HG03095 (cell line): Measurements from ENCODE around the gene PLK2.
A peak's percentile ranks its signal among the peaks of the same experiment; 100 is the strongest.

ENCODE experiments used
- ATAC-seq: cut with Tn5 transposase; IDR thresholded peaks from one replicate; pipeline ENCODE4 v1.9.1; 2021; ENCODE audit warnings: moderate library complexity; ENCODE audit not compliant: unreplicated experiment

Gene PLK2

DNA sequence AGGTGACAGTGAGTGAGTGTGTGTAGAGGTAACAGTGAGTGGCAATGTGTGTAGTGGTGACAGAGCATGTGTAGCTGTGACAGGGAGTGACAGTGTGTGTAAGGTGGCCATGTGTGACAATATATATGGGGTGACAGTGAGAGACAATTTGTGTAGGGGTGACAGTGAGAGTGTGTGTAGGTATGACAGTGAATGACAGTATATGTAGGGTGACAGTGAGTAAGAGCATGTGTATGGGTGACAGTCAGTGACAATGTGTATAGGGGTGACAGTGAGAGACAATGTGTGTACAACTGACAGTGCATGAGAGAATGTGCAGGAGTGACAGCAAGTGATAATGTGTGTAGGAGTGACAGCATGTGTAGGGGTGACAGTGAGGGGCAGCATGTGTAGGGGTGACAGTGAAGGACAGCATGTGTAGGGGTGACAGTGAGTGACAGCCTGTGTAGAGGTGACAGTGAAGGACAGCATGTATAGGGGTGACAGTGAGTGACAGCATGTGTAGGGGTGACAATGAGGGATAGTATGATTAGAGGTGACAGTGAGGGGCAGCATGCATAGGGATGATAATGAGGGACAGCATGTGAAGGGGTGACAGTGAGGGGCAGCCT lies 21.3 kb upstream of the PLK2 start:
- no peak for ATAC-seq

DNA sequence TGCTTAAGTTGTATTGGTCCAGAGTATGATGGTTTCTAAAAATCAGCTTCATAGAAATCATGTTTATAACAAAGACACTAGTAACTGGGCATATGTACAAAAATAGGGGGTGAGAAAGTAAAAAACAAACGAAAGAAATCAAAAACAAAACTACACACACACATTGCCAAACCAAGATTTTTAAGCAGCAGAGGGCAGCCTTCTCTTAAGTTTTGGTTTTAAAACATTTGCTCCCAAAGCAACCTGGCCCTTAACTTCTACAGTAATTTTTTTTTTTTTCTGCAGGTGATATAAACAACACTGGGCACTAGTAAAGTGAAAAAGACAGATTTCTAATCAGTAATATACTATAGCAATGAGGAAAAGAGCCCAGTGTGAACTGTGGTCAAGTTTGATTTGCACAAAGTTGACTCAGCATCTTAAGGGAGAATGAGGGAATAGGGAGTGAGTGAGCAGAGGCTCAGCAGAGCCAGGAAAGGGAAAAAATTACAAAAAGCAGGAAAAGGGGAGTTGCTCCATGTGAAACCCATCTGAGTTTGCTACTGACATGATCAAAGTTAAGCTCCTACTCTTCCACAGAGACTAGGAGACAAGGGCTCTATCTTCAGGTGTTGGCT lies 18.0 kb upstream of the PLK2 start:
- ATAC-seq, result no peak

DNA sequence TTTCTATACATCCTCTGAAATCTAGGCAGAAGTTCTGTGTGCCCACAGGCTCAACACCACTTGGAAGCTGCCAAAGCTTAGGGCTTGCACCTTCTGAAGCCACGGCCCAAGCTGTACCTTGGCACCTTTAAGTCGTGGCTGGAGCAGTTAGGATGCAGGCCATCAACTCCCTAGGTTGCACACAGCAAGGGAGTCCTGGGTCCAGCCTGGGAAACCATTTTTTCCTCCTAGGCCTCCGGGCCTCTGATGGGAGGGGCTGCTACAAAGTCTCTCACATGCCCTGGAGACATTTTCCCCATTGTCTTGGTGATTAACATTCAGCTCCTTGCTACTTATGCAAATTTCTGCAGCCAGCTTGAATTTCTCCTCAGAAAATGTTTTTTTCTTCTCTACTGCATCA lies 15.5 kb upstream of the PLK2 start:
- no peak for ATAC-seq

DNA sequence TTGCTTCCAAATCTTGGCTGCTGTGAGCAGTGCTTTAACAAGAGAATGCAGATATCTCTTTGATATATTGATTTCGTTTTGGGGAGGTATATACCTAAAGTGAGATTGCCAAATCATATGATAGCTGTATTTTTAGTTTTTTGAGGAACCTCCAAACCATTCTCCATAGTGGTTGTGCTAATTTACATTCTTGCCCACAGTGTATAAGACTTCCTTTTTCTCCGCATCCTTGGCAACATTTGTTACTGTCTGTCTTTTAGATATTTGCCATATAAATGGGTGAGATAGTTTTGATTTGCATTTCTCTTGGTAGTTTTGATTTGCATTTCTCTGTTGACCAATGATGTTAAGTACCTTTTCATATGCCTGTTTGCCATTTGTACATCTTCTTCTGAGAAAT lies 10.0 kb upstream of the PLK2 start:
- ATAC-seq, result no peak

DNA sequence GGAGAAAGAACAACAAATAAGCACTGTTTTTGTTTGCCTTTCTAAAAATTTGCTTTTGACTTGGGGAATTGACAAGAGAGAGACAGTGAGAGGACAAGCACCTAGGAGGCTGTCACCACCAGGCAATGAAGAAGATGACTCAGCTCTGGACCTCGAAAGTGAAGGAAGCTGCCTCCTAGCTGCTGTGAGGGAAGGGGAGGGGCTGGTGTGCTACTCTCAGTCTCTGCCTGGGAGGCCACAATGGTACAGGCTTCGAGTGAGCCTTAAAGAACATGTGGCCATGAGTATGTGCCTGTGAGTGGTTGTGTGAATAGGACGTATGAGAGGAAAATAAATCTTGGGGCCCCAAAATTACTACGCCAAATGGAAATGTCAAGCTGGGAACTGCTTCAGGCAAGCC lies 7.1 kb upstream of the PLK2 start:
- peak; percentile 100 for ATAC-seq

DNA sequence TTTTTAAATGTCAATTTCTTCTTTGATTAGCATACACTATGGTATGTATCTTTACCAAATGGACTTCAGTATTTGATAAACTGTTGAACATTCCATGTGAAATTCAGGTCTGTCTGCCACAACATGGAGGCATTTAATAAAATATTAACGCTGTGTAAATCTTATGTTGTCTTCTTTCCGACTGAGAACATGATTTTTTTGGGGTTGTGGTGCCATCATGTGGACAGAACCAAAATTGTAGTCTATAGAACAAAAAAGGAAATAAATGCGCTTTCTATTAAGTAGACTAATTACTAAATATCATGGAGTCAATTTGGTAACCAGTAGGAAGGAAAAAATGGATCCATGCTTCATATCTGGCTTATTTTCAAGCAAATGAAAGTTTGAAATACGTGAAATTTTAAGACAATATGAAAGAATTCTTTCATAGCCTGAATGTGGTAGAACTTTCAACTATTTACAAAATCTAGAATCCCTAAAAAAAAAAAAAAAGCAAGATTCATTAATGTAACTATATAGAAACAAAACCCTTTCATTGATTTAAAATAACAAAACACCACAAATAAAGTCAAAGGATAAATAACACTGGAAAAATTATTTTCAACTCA lies 2.8 kb upstream of the PLK2 start:
- ATAC-seq, result no peak

DNA sequence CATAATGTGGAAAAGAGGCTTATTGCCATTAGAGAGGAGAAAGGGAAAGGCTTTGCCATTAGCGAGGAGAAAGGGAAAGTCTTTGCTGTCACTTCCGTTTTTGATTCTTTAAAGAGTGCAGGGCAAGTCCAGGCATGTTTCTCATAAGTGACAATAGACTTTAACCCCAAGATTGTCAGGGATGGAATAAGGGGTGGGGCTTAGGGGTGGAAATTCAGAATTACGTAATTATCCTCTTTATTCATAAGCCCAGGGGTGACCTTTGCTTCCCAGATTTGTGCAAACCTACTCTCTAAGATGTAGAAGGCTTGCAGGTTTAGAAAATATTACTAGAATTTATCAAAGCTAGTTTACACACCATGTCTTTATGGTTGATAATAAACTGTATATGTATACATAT lies 2.3 kb upstream of the PLK2 start:
- no peak for ATAC-seq

DNA sequence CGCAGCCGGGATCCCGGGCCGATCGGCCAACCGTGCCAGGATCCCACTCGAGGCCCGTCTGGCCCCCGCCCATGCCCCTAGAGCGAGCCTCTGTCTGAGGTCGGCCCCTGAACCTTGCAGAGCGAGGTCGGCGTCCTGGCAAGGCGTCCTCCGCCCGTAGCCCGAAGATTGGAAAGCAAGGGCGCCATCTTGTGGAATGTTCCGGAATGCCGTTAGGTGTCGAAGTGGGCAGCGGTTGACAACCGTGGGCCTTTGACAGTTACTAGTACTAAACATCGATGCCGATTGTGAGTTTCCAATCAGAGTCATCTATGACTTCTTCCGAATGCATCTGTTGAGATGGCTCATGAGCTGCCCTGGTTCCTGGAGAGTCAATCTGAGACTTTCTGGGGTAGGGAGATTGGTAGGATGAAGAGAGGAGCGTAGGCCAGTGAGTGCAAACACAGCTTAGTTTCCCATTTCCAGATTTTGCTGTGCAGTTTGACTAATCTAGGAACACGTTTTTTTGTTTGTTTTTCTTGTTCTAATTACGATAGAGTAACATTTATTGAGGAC lies 923 bp upstream of the PLK2 start:
- peak; percentile 81 for ATAC-seq

DNA sequence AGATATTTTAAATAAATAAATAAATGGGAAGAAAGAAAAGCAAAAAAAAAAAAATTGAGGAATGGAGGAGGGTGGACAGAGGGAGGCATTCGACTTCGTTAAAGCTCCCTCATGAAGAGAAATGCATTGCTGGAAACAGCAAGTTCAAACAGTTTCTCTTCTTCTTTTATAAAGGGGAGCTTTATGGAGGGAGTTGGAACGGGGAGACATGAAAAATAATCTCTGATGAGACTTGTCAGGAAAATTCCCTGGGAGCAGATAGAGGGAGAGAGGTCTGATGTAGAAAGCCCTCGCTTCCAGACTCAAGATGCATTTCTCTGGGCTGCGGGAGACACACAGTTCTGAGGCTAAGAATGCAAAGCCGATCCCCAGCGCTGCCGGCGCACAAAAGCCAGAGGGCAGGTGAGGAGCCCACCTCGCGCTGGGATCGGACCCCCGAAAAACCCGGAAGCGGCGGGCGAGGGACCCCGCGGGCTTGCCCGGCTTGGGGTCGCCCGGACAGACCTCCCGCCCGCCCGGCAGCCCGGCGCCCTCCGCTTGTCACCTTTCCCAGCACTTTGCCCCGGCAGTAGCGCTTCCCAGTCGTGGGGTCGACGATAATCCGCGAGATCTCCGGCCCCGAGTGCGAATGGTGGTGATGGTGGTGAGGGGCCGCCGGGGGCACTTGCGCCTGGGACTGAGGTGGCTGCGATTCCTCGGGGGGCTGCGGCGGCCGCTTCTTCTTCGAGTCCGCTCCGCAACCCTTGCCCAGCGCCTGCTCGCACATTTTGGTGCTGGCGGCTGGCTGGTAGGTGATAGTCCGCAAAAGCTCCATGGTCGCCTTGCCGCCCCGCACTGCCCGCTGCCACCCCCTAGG lies 512 bp downstream of the PLK2 start:
- ATAC-seq, result peak; percentile 9

DNA sequence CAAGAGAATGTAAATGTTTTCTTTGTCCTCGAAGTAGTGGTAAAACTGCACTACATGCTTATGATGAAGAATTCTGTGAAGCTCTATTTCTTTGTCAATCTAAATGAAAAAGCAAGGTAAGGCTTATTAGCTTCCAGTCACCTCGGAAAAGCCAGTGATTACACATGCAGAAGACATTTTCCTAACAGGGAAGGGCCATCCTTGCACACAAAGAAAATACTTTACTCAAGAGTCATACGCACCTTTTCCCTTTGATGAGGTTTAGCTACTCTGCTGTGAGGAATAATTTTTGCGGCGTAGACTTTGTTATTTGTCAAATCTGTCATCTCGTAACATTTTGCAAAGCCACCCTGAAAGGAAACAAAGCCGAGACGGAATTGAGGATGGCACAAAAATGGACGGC lies 1.1 kb downstream of the PLK2 start:
- ATAC-seq, result no peak

DNA sequence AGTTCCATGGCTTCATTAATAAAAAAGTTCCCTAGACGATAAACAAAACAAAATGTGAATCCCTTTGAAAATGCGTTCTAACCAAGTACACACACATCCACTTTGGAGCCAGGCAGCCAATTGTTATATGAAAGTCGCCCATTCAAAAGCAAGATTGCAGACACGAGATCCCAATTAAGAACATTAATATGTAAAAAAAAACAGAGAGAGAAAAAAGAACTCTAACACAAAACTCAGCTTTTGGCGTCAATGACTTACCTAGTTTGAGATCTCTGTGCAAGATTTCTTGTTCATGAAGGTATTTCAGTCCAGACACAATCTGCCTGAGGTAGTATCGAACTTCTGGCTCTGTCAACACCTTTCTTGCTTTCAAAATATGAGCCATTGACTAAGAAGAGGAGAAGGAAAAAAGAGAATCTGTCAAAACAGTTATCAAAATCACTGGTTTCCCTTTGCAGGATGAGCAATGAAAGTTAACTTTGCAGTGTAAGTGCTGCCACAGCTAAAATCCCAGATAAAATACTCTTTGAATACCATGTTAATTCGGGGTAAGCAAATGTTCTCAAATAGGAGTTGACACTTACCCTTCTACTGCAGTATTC lies 1.6 kb downstream of the PLK2 start:
- no peak for ATAC-seq

DNA sequence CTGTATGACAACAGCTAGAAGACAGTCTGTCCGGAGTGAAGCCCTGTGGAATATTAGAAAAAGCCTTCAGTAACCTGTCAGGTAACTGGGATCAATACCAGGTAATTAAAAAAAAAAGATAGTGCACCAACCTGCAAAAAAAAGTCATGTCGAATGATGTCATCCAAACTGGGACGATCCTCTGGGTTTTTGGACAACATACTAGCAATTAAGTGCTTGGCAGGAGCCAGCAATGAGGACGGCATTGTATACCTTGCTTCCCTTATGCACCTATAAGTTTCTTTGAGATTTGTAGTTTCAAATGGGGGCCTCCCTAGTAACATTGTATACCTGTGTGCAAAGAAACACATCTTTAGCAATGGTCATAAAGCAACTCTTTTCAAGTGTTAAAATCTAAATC lies 2.8 kb downstream of the PLK2 start:
- ATAC-seq, result no peak

DNA sequence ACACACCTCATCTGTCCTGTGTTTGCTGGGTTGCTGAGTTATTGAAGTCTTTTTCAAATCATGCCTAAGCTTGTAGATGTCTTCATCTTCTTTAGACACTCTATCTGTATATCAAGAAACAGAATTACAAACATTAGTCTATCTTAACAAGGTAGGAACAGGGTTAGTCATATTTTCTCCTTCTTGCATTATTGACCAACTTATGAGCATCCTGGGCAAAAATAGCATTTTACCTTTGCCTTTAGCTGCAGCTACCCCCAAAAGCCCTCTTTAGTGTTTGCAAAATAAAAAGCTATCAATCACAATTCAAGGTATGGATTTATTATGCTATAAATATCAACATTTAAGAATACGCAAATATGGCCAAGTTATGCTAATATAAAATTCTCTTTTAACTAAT lies 3.4 kb downstream of the PLK2 start:
- no peak for ATAC-seq

DNA sequence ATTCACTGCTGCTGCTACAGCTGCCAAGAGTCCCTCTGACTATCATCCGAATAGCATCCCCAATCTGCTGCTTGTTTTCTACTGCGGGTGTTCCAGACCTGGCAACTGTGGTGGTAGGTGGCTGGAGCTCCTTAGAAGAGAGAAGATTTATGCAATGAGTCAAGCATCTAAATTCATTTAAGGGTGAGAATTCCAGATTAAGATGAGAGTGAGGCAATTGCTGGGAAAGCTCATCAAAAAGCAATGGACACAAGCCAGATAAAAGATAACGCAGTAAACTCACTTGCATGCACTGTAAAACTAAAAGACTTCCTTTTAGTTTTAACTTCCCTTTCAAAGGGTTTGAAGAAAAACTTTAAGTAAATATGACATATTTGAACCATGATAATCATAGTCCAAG lies 3.9 kb downstream of the PLK2 start:
- ATAC-seq, result no peak

DNA sequence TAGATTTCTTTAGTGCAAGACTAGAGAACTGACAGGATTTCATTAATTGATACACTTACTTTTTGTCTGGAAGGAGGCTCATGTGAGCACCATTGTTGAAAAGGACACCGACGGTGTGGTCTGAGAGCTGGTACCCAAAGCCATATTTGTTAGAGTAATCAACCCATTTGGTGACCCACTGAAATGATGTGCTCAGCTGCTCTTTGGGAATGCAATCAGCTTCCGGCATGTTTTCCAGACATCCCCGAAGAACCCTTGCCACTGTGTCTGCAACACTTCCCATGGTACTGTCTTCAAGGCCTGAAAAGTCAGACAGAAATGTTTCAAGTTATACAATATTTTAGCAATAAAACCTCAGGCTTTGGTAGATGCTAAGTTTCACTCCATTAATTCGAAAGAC lies 4.4 kb downstream of the PLK2 start:
- ATAC-seq, result no peak

DNA sequence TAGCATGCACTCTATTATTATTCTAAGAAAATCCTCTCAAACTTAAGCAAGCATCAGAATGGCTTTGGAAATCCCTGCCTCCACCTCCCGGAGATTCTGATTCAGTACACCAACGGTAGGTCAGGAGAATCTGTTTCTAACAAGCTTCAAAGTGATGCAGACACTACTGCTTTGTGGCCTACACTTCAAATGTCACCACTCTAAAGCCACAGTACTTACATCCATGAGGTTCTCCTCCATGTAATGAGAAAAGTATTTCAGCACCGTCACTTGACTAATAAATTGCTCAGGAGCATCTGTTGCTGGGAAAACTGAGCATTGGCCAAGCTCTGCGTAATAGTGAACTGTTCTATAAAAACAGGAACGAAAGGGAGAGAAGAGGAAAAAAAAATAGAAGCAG lies 4.8 kb downstream of the PLK2 start:
- ATAC-seq, result no peak

DNA sequence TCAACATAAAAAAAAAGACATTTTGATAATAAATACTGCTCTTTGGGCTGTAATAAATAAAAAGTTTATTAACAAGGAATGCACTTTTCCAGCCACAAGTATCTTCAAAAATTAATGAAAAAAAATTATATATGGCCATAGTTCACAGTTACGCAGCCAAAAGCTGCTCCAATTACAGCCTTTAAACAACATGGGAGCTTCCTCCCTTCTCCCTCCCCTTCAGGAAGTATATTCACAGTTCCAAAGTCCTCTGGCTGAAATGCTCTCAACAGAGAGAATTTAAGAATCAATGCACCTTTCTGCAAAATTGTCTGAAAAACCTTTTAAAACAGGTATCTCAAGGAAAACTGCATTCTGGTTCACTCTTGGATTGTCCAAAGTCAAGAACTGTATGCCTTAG lies 5.9 kb downstream of the PLK2 start:
- no peak for ATAC-seq

DNA sequence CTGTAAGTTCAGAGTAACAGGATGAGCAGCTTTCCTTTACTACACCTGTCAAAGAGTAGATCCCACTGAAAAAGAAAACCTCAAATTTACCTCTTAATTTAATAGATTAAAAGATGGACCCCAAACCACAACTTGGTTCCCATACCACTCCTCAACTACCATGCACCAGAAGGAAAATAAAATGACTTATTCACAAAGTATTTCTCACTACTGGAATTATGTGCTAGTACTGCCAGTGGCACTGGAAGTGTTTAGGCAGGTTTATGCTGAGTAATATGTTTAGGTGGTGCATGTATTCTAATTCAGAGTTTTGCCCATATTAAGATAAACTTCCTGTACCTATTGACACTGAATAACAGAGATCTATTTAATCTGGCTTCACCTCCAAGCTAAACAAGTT lies 6.6 kb downstream of the PLK2 start:
- ATAC-seq, result no peak

DNA sequence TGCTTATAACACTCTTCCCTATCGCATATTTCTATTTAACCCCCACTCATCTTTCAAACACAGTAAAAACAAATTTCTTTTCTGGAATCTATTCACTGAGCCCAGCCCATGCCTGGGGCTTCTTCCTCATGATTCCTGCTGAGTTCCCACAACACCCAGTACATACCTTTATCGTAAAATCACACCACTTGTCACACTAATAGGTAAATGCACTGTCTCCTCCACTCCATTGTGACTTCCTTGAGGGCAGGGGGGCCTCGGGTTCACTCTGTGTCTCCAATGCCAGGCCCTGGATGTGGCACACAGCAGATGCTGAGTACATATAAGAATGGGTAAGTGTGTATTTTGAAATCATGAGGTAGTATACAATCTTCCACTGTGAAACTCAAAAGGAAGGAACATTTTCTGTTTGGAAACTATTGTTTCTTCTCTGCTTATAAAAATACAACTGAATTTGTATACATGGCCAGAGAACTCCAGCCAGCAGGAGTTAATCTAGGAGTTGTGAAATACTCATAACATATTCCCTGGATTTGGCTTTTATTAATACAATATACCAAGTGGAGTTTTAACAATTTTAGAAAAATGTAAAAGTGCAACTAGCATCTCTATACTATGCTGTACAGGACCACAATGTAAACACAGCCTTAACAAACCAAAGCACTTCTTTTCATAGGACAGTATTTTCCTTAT lies 7.2 kb downstream of the PLK2 start:
- no peak for ATAC-seq

DNA sequence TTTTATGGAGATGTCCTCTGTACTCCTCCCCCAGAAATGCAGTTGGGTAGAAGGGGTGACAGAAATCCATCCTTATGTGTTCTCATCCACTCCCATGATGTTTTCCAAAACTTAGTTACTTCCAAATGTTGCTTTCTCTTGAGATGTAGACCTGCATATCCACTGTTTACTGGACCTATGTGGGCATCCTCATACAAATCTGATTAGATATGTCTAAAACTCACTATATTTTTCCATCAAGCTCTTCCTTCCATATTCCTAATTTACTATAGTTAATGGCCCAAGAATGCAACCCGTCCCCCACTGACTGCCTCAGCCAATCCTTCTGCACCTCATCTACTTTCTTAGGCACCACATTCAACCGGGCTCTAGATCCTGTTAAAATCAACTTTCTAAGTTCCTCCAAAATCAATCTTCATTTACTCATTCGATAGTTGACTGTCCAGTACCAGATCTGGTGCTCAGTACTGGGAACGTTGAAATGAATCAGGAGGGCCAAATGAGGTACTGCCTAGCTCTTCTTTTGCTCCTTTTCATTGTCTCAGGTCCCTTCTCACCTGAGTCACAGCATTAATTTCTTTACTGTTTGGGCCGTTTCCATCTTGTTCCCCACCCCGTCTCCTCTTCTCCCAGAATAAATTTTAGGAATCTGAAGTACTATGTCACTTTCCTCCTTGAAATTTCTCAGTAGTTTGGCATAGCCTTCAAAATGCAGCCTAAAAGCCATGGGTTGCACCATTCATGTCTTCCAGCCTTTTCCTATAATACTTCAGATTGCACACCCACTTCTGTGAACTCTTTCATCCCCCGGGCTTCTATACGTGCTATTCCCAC lies 7.9 kb downstream of the PLK2 start:
- ATAC-seq, result no peak
